GM19463 (cell line): ENCODE measurements around the gene ZFHX2.
A peak's percentile ranks its signal among the peaks of the same experiment; 100 is the strongest.
"Not testable (repeated sequence)": the region's sequence is repeated elsewhere in the genome, so short reads cannot be mapped to it uniquely, and the experiment has no call there.

Experiments
- ATAC-seq: cut with Tn5 transposase; IDR thresholded peaks from one replicate; pipeline ENCODE4 v1.9.1; 2021; ENCODE audit warnings: mild to moderate bottlenecking, moderate library complexity; ENCODE audit not compliant: unreplicated experiment

ZFHX2 gene

GRCh38 chr14:23551266-23552028, at the start of gene ZFHX2:
TSS of gene ZFHX2 (minus strand) at chr14:23551765. CDS start at chr14:23535325, 16,440 bp downstream.
- ATAC-seq, result peak; percentile 57

- no peak for ATAC-seq
Measured at GRCh38 chr14:23600806-23601205, 49.2 kb upstream of the ZFHX2 start.

- ATAC-seq, result no peak
Measured at GRCh38 chr14:23600322-23600707, 48.8 kb upstream of the ZFHX2 start.

- not testable (repeated sequence) for ATAC-seq
Measured at GRCh38 chr14:23594191-23594590, 42.6 kb upstream of the ZFHX2 start.

GRCh38 chr14:23590198-23590597, 38.6 kb upstream of the ZFHX2 start:
- ATAC-seq, result no peak

- no peak for ATAC-seq
Measured at GRCh38 chr14:23589606-23590005, 38.0 kb upstream of the ZFHX2 start.

- ATAC-seq, result peak; percentile 97
Measured at GRCh38 chr14:23588884-23589598, 37.5 kb upstream of the ZFHX2 start.

- not testable (repeated sequence) for ATAC-seq
Measured at GRCh38 chr14:23584527-23585203, 33.1 kb upstream of the ZFHX2 start.

- not testable (repeated sequence) for ATAC-seq
Measured at GRCh38 chr14:23583761-23584526, 32.4 kb upstream of the ZFHX2 start.

GRCh38 chr14:23582906-23583760, 31.6 kb upstream of the ZFHX2 start:
- ATAC-seq, result no peak

GRCh38 chr14:23580948-23581281, 29.4 kb upstream of the ZFHX2 start:
- no peak for ATAC-seq

GRCh38 chr14:23580152-23580926, 28.8 kb upstream of the ZFHX2 start:
- no peak for ATAC-seq

- ATAC-seq, result no peak
Measured at GRCh38 chr14:23579739-23580138, 28.2 kb upstream of the ZFHX2 start.

GRCh38 chr14:23579311-23579630, 27.7 kb upstream of the ZFHX2 start:
- ATAC-seq, result no peak

- no peak for ATAC-seq
Measured at GRCh38 chr14:23578560-23579310, 27.2 kb upstream of the ZFHX2 start, which contains the start of gene JPH4. TSS of gene JPH4 (minus strand) at chr14:23578790. CDS start at chr14:23577453, 1,337 bp downstream.

GRCh38 chr14:23577710-23578392, 26.3 kb upstream of the ZFHX2 start:
- no peak for ATAC-seq

GRCh38 chr14:23577004-23577681, 25.6 kb upstream of the ZFHX2 start:
- ATAC-seq, result no peak
